ENCODE measurements around the gene TMEM238L.
"Not testable (repeated sequence)": the region's sequence is repeated elsewhere in the genome, so short reads cannot be mapped to it uniquely, and the experiment has no call there.

Gene TMEM238L, protein sequence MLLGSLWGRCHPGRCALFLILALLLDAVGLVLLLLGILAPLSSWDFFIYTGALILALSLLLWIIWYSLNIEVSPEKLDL

DNA sequence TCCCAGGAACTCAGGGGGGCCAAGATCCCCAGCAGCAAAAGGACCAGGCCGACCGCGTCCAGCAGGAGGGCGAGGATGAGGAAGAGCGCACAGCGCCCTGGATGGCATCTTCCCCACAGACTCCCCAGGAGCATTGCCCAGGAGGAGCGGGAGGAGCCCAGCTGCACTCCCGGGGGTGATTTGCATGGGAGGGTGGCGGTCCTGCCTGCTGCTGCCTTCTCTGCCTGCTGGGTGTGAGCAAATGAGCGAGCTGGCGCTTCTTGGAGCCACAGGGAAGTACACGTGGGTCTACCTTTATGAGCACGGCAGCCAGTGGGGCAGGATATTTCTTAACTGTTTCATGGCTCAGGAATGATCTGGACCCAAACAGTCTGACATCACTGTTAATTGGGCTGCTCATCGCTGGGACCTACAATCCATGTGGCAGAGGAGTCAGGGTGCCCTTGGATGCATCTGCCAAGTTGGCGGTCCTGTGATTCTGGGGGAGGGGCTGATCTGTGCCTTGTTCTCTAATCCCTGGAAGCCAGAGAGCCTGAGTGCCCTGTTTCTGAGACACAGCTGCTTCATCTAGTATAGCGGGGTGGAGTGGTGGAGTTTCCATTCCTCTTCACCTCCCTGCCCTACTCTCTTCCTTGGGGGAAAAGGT is at the start of gene TMEM238L:
Gene TMEM238L, minus strand, starts transcription at position 270 of the 646 bp plus-strand sequence. Its CDS starts 136 bp downstream, at position 134.
- DNase-seq (ENCODE audit: low read depth in 1 of 2, low spot score in 1 of 2), result no peak

DNA sequence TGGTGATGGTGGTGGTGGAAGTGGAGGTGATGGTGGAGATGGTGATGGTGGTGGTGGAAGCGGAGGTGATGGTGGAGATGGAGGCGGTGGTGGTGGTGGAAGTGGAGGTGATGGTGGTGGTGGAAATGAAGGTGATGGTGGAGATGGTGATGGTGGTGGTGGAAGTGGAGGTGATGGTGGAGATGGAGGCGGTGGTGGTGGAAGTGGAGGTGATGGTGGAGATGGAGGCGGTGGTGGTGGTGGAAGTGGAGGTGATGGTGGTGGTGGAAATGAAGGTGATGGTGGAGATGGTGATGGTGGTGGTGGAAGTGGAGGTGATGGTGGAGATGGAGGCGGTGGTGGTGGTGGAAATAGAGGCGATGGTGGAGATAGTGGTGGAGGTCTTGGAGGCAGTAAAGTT is 42.7 kb upstream of the TMEM238L start:
- not testable (repeated sequence) for DNase-seq (ENCODE audit: low read depth in 1 of 2, low spot score in 1 of 2)

DNA sequence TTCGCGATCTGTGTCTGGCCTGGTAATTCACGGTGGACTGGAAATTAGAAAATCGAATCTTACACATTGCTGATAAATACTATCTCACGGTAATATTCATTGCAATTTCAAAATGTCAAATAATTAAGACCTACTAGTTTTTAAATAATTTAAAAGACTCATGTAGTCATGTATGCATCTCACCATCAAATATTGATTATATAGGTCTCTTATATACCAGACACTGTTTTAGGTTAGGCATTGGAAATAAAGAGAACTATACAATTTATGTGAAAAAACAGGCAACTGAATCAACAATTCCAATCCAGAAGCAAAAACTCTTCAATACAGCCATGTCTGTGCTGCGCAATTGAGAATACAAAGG is 41.5 kb upstream of the TMEM238L start:
- DNase-seq (ENCODE audit: low read depth in 1 of 2, low spot score in 1 of 2), result no peak

DNA sequence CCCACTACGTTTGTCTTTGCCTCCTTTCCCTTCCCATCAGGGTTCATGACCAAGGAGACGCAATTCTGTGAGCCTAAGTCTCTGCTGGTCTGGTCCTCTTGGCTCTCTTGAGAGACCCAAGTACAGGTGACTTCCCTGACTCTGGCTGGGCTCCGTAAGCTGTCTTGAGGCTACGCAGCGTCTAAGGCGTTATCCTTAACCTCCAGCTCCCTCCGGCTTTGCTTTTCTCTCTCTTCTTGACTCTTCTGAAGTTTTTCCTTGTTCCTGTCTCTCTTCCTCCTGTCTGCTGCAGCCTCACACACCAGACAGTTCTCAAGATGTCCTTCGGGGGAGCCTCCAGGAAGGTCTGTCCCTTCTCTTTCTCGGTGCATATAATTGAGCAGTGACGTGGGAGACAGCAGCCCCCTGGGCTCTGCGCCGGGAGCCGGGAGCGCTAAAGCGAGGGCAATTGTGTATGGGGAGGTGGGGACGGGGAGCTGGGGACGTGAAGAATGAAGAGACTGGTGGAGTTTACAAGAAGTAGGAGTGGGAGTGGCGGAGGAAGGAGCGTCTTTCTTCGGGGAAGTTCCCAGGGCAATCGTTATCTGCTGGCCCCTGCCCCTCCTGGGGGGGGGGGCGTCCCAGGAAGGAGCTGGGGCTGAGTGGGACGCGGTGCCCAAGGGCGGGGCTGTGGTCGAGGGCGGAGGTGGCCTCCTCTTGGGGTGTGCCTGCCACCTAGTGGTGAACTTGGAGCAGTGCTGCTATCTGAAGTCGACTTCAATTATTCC is 40.9 kb upstream of the TMEM238L start:
- peak; percentile 42 to 57 for DNase-seq (ENCODE audit: low read depth in 1 of 2, low spot score in 1 of 2)

DNA sequence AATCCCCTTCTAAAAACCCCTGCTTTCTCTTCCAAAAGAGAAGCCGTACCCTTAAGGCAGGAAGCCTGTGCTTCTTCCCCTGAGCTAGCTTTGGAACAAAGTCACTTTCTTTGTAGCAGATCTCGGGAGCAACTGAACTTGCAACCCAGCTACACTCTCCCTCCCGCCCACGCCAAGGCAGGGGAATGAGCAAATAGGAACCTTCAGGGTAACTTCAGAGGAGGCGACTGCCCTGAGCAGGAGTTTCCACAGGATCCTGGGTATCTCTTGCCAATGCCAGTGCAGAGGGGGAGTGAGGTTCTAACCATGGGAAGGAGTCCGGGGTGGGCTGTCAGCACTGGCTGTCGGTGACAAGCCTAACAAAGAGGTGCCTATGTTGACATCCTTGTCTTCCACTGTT is 39.9 kb upstream of the TMEM238L start:
- no peak for DNase-seq (ENCODE audit: low read depth in 1 of 2, low spot score in 1 of 2)

DNA sequence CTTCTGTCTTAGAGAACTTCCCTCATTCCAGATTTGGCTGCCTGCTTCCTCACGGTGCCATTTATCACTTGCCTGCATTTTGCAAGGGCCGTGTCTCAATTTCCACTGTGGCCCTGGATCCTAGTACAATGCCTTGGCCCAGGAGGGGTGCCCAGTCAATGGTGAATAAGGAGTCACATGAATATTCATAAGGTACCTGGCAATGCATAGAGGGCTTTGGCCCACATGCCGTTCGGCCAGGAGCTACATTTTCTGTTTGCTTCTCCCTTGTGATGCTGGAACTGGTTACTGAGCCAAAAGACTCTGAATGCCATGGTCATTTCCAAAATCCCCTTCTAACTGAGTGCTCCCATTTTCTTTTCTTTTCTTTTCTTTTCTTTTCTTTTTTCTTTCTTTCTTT is 38.8 kb upstream of the TMEM238L start:
- DNase-seq (ENCODE audit: low read depth in 1 of 2, low spot score in 1 of 2), result no peak

DNA sequence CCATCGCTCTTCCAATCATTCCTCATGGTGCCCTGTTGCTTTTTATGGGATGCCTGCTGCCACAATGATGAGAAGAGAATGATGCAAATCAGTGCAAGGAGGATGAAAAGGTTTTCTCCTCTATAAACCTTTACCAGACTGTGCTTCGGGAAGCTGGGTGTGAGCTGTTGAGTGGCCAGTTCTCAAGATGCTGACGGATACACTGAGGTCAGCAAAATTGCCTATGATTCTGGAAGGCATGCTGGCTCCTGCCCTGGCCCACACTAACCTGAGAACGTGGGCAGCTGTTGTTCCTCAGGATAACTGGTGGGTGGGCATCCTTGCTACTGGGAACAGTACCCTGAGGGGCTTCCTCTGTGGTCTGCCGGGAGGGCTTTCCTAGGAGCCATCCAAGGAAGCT is 34.8 kb upstream of the TMEM238L start:
- DNase-seq (ENCODE audit: low read depth in 1 of 2, low spot score in 1 of 2), result no peak

DNA sequence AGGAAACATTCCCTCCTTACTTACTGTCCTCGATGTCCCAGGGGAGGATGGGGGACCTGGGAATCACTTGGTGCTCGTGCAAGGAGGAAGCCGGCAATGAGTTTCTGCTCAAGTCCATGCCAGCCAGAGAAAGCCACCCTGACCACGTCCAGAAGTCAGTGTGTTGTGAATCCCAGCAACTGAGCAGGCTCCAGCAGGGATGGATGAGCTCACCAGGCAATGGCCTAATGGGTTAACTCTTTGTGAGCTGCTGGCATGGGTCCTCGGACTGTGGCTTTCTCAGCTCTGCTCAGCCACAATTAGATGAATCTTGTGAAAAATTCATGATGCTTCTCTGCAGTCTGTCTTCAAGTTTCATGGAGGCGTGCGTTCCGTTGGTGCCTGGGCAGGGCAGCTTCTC is 34.0 kb upstream of the TMEM238L start, which contains the start of gene PIRT:
Gene PIRT, minus strand, starts transcription at position 167 of the 400 bp plus-strand sequence. CDS start 12,442 bp downstream, outside the sequence.
- no peak for DNase-seq (ENCODE audit: low read depth in 1 of 2, low spot score in 1 of 2)

DNA sequence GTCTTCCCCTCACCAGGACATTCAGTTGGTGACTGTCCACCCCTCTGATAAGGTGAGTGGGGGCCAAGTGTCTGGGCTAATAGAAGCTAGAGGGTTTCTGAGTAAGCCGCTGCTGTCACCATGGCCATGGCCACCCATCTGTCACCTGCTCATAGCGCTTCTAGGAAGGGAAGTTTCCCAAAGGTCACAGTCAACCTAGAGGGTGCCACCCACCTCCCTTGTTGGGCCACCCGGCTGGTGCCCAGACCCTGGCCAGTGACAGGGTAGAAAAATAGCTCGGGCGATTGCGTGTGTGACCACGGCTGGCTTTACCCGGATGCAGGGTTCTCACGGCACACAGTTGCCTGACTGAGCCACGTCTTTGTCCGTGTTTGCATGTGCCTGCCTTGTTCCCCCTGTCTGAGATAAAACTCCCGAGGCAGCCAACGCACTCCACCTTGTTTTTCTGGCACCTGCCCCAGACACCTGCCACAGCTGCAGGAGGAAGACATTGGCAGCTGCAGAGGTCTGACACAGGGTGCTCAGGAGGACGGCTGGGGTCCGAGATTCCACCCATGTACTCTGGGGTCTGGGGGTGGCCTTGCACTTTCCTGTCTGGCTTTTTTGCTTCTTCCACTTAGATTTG is 33.2 kb upstream of the TMEM238L start:
- DNase-seq (ENCODE audit: low read depth in 1 of 2, low spot score in 1 of 2), result no peak

DNA sequence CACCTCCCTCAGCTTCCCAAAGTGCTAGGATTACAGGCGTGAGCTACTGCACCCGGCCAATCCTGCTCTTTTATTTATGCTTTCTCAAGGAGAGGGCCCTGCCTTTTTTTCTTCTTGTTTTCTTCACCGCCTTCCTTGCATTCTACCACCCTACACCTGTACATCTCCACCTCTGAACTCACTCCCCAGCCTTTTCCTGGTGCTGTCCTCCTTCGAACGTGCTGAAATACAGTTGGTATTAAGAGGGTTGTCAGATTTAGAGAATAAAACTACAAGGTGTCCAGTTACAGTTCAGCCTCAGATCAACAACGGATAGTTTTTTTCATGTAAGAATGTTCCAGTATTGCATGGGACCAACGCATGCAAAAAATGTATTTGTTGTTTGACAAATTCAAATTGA is 32.2 kb upstream of the TMEM238L start:
- no peak for DNase-seq (ENCODE audit: low read depth in 1 of 2, low spot score in 1 of 2)

DNA sequence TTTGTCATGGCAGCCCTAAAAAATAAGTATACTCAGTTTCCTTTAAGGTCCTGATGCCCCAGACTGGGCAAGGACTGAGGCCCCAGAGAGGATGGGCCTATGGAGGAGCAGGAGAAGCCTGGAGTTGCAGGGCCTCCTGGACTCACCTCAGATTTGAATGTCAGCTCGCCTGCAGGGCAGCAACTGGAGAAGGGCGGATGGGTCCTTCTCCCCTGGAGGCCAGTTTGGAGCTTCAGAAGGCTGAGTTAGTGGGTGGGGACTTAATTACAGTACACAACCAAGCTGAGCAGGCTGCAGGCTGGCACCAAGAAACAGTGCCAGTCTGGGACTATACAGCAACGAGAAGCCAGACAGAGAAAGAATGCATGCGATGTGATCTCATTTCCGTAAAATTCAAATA is 27.8 kb upstream of the TMEM238L start:
- no peak for DNase-seq (ENCODE audit: low read depth in 1 of 2, low spot score in 1 of 2)

DNA sequence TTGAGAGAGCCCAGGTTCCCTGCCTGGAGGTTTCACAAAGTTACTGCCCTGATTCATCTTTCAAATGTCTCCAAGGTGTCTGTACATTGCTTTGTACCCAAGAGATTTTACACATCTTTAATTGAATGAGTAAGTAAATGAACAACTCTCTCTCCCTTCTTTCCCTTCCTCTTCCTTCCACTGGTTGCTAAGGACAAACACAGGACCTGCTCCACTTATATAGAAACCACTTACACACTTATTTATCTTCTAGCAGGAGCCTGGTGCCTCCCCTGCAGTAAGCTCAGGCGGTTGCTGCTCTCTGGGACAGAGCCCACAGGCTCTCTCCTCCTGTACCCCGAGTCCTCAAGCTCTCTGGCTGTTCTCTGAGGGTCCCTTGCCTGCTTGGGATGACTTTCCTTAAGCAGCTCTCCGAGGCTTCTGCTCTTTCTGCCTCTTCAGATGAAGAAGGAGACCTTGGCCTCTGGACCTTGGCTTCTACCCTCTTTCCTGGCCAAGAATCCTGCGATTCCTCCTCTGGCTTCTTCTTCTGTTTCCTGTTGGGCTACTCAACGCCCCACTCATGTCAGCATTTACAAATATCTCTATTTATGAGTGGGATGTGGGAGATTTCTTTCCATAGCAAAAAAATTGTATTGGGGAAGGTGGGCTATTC is 24.1 kb upstream of the TMEM238L start:
- DNase-seq (ENCODE audit: low read depth in 1 of 2, low spot score in 1 of 2), result no peak

DNA sequence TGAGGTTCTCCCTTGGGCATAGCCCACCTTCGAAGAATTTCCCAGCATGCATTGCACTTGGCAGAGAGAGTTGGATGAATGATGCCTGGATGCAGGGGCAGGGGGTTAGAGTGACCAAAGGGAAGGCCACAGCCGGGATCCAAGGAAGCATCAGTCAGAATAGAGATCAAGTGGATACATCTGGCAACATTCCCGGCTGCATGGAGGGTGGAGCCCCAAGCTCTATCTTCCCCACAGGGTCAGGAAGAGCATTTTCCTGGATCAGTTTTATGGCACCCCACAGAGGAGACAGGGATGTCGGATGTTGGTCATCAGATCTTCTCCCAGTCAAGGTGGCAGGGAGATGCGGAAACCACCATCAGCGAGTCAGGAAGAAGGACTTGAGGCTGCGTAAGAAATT is 21.0 kb upstream of the TMEM238L start:
- no peak for DNase-seq (ENCODE audit: low read depth in 1 of 2, low spot score in 1 of 2)

DNA sequence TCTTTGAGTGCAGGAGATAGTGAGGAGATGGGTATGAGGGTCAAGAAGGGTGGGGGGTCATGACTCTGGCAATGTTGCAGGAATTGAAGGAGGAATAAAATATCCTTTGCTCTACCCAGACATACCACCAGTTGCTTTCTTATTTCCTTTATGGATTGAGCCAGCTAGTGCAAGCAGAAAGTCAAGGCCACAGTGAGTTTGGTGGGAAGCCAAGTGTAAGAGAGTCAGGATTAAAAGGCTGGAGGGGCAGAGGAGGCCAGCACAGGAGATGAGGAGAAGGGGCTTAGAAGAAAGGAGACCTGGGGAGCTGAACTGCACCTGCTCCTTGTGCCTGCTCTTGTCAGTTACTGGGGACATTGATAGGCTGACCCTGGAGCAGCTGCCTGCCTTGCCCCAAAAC is 17.9 kb upstream of the TMEM238L start:
- DNase-seq (ENCODE audit: low read depth in 1 of 2, low spot score in 1 of 2), result no peak

DNA sequence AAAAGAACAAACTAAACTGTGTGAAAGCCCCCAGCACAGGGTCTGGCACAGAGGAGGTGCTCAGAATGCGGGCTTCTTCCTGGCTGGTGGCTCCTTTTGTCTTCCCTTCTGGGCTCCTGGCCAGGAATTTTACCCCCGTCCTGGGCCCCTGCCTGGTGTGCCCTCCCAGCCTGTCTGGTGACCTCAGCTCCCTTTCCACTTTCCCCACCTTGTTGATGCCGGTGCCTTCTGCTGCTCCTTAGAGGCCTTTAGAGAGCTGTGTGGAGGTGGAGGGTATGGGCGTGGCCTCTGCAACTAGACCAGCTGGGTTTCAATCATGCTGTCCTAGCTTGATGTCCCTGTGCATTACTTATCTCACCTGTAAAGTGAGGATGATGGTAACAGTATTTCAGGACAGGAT is 17.2 kb upstream of the TMEM238L start:
- no peak for DNase-seq (ENCODE audit: low read depth in 1 of 2, low spot score in 1 of 2)

DNA sequence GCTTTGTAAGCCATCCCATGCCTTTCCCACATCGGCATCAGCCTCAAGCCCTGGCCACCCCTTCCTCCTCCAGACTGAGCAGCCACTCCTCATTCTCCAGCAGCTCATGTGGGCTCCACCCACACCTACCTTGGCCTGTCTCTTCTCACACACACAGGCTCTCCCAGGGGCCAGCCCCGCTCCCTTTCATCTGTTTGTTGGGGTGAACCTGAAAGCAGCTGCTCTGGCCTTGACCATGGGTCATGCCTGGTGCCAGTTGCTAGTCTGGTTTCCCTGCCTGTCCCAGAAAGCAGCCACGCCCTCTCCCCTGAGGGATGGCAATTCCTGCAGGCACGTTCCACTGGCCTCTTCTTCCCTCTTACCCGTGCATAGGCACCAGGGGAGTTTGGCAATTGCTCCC is 11.4 kb upstream of the TMEM238L start:
- no peak for DNase-seq (ENCODE audit: low read depth in 1 of 2, low spot score in 1 of 2)

DNA sequence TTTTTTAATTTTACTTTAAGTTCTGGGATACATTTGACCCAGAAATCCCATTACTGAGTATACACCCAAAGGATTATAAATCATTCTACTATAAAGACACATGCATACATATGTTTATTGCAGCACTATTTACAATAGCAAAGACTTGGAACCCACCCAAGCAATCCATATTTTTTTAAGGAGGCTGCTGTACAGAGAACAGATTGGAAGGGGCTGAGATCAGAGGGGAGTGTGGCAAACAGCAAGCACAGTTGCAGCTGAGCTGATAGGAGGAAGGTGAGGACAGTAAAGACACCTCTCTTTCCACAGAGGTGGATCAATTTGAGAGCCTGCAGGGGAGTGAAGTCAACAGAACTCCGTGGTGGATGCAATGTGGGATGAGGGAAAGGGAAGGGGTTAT is 10.2 kb upstream of the TMEM238L start:
- DNase-seq (ENCODE audit: low read depth in 1 of 2, low spot score in 1 of 2), result no peak

DNA sequence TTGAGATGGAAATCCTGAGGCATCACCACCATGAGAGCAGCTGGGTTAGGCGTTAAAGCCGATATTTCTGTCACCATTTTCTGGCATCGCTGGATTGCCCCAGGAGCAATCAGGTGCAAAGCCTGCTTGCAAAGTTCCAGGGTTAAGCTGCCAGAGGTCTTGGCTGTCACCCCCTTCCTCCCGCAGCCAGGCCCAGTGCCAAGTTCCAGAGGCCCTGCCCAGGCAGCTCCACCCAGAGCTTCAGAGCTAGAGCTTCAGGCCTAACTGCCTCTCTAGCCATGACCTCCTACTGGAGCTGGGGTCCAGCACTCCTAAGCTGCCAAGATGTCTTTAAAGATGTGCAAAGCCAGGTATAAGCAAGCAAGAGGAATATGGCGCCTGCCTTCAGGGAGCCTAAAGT is 8.8 kb upstream of the TMEM238L start:
- DNase-seq (ENCODE audit: low read depth in 1 of 2, low spot score in 1 of 2), result no peak

DNA sequence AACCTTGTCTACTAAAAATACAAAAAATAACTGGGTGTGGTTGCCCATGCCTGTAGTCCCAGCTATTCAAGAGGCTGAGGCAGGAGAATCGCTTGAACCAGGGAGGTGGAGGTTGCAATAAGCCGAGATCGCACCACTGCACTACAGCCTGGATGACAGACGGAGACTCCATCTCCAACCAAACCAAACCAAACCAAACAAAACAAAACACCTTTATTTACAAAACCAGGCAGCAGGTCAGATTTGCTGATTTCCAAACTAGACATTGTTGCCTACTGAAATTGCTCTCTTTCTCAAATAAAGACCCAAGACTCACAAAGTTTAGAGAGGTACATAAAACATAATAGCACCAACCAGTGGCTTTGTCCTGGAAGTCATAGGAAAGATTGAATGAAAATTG is 5.7 kb upstream of the TMEM238L start:
- DNase-seq (ENCODE audit: low read depth in 1 of 2, low spot score in 1 of 2), result no peak

DNA sequence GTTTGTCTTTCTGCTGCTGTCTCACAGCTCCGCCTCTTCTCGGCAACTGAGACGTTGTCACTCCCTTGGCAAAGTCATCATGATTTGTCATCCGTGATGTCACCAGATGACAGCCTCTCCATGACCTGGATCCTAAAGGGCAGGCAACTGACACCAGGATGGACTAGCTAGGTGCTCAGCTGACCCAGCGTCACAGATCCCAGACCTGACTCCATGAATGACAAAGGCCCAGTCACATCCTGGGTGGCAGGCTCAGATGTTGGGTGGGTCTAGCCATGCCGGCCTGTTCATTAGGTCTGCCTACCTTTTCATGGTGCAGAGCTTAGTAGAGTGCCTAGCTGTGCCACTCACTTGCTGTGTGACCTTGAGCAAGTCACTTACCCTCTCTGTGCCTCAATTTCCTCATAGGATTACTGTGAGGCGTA is 3.8 kb upstream of the TMEM238L start:
- DNase-seq (ENCODE audit: low read depth in 1 of 2, low spot score in 1 of 2), result no peak

DNA sequence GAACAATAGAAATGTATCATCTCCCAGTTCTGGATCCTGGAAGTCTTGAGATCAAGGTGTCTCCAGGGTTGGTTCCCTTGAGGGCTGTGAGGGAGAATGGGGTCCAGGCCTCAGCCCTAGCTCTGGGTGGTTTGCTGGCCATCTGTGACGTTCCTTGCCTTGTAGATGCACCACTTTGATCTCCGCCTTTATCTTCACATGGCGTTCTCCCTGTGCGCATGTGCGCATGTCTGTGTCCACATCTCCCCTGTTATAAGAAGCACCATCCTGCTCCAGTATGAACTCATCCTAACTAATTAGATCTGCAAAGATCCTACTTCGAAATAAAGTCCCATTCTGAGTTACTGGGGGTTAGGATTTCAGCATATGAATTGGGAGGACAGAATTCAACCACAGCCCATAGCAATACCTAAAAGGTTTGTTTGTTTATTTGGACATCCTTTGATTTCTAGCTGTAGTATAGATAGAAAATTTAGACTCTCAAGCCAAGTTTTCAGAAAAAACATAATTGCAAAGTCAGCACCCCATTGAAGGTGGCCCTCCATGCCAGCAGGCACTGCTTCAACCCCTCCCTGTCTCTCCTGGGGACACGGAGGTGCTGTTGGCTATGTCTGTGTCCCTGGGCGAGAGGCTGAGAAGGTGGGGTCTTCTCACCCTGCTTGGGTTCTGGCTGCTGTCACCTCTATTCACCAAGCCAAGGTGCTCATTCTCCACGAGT is 2.8 kb upstream of the TMEM238L start:
- DNase-seq (ENCODE audit: low read depth in 1 of 2, low spot score in 1 of 2), result no peak
